GM18861 (cell line): ENCODE measurements around the gene CCR6.

Experiments
- ATAC-seq: cut with Tn5 transposase; IDR thresholded peaks from one replicate; pipeline ENCODE4 v1.9.1; 2021; ENCODE audit not compliant: unreplicated experiment

CCR6 gene

GRCh38 chr6:167118839-167119238 lies 4.1 kb upstream of the CCR6 start:
- no peak for ATAC-seq

- ATAC-seq, result no peak
Observed at GRCh38 chr6:167119670-167120582, 3.0 kb upstream of the CCR6 start.

GRCh38 chr6:167120583-167120903 lies 2.4 kb upstream of the CCR6 start:
- no peak for ATAC-seq

- ATAC-seq, result no peak
Observed at GRCh38 chr6:167121335-167121841, 1.5 kb upstream of the CCR6 start.

GRCh38 chr6:167122041-167122826 lies 662 bp upstream of the CCR6 start:
- peak; percentile 13 for ATAC-seq

- ATAC-seq, result no peak
Observed at GRCh38 chr6:167124753-167125152, 1.9 kb downstream of the CCR6 start.

GRCh38 chr6:167125410-167125809 lies 2.5 kb downstream of the CCR6 start:
- ATAC-seq, result no peak

- no peak for ATAC-seq
Observed at GRCh38 chr6:167125855-167126349, 3.0 kb downstream of the CCR6 start.

- ATAC-seq, result no peak
Observed at GRCh38 chr6:167127785-167128531, 5.1 kb downstream of the CCR6 start.

- no peak for ATAC-seq
Observed at GRCh38 chr6:167129159-167129558, 6.3 kb downstream of the CCR6 start.

- no peak for ATAC-seq
Observed at GRCh38 chr6:167129562-167129961, 6.7 kb downstream of the CCR6 start.

- peak; percentile 44 for ATAC-seq
Observed at GRCh38 chr6:167130008-167130677, 7.2 kb downstream of the CCR6 start.

GRCh38 chr6:167130712-167131684 lies 8.1 kb downstream of the CCR6 start:
- peak; percentile 39 for ATAC-seq

- no peak for ATAC-seq
Observed at GRCh38 chr6:167134448-167135328, 11.8 kb downstream of the CCR6 start.

GRCh38 chr6:167136376-167136775 lies 13.5 kb downstream of the CCR6 start:
- ATAC-seq, result no peak

- no peak for ATAC-seq
Observed at GRCh38 chr6:167137081-167137480, 14.2 kb downstream of the CCR6 start.

GRCh38 chr6:167137881-167138280 lies 15.0 kb downstream of the CCR6 start:
- no peak for ATAC-seq

GRCh38 chr6:167139761-167140160 lies 16.9 kb downstream of the CCR6 start:
- no peak for ATAC-seq
